Esophagus squamous epithelium (tissue), 5 donors: ENCODE results near the gene TXNRD1. TPM values are rescaled to one million over a fixed set of nuclear protein-coding genes. Genes with fewer than 3 reads are reported as not detected.

Experiments used
- DNase-seq: peaks from one replicate; lab custom pipeline; 2025; lab: John Stamatoyannopoulos, UW
- H3K27ac ChIP-seq, 4 donors: fragments of 200-600 bp; sonication (generic); one replicate each; pipeline ENCODE4 v1.5.1; 2016 to 2019; ENCODE audit warnings: mild to moderate bottlenecking in 1 of 4
- H3K27me3 ChIP-seq, 4 donors: fragments of 200-600 bp; sonication (generic); 1 replicate in 3 of 4; 2 replicates in 1 of 4; pipeline versions ENCODE4 v1.5.1 to v1.6.0; 2017 to 2021; ENCODE audit warnings: antibody characterized with exemption in 1 of 4
- H3K36me3 ChIP-seq, 3 donors: fragments of 200-600 bp; sonication (generic); one replicate each; pipeline ENCODE4 v1.5.1; 2016 to 2019
- H3K4me1 ChIP-seq, 3 donors: fragments of 200-600 bp; sonication (generic); one replicate each; pipeline ENCODE4 v1.5.1; 2017 to 2019
- H3K4me3 ChIP-seq, 4 donors: fragments of 200-600 bp; sonication (generic); 1 replicate in 3 of 4; 2 replicates in 1 of 4; pipeline ENCODE4 v1.5.1; 2016 to 2019; ENCODE audit warnings: mild to moderate bottlenecking in 2 of 4, moderate library complexity in 1 of 4
- H3K9me3 ChIP-seq, 3 donors: fragments of 200-600 bp; sonication (generic); one replicate each; pipeline ENCODE4 v1.5.1; 2016 to 2019
- POLR2A ChIP-seq, 4 donors: fragments of 450-650 bp; IDR thresholded peaks; one replicate each; pipeline ENCODE4 v1.6.1; 2017; ENCODE audit warnings: antibody characterized with exemption in 4 of 4, mild to moderate bottlenecking in 4 of 4, moderate library complexity in 3 of 4
- WGBS, 2 donors: methylation state at CpG; one replicate each; pipeline ENCODE4 v1.1.5; 2018; 5-methylcytosine and 5-hydroxymethylcytosine counted together
- intact Hi-C: fragments of 100-400 bp; cut with DNase I; formaldehyde crosslinking; loops from one replicate; pipeline ENCODE4 v1.15.0; 2022
- total RNA-seq, 4 donors: library from RNA; depleted of rRNA; stranded (reverse); fragments of >200 nt; gene quantifications; one replicate each; pipeline ENCODE4 v1.1.0, GENCODE V29; 2016
- TF ChIP-seq, protein P1 (sequence below), 6 experiments: fragments of 450-650 bp in 4 of 6; fragments of 200-600 bp in 2 of 6; sonication (generic) in 2 of 6; IDR thresholded peaks; one replicate each; pipeline ENCODE4 v1.5.1; 2016 to 2019; ENCODE audit warnings: antibody characterized with exemption in 6 of 6, mild to moderate bottlenecking in 4 of 6, moderate library complexity in 4 of 6
- donor health status: DM: yes; HTN: yes; CAD: no.

TXNRD1 gene
- total RNA-seq, 4 donors from 2014 or later = 40.6 to 125 (median 82.0) TPM

DNA sequence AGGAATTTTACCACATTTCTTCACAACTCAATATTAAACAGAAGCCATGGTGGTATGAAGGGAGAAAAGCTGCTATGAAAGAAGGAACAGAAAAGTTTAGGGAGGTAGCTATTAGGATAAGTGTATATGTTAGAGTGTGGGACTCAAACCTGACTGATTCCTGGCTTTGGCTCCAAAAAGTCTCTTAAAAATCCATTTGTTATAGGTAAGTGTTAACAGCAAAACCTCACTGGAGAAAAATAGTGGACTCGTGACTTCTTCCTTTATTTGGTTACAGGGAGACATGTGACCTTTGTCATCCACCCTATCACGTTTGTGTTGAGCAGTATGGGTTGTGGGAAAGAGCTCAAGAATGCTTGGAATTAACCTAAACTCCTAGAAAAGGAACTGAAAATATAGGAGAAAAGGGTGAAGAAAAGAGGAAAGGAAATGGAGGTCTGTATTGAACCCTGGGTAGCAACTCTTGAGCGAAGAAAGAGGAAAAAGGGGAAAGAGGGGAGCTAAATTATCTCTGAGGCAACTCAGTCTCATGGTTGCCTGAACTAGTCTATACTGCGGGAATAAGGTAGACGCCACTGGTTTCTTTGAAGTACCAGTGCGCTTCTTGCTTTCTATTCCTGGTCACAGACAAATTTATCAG, 84.4 kb downstream of the TXNRD1 start:
- no peak overlapping the region for H3K27ac ChIP-seq
- peaks cover 12 to 89% (median 40%) of the 10 kb centered on the region in 3 donors for H3K4me1 ChIP-seq
- DNase-seq = no peak
- 71 to 76% methylated on average over 6 of the region's 6 CpGs for WGBS, 2 donors
- TF ChIP-seq POLR2A (IDR thresholded peaks at IDR 0.05) = no peak
- TF ChIP-seq, protein P1, sequence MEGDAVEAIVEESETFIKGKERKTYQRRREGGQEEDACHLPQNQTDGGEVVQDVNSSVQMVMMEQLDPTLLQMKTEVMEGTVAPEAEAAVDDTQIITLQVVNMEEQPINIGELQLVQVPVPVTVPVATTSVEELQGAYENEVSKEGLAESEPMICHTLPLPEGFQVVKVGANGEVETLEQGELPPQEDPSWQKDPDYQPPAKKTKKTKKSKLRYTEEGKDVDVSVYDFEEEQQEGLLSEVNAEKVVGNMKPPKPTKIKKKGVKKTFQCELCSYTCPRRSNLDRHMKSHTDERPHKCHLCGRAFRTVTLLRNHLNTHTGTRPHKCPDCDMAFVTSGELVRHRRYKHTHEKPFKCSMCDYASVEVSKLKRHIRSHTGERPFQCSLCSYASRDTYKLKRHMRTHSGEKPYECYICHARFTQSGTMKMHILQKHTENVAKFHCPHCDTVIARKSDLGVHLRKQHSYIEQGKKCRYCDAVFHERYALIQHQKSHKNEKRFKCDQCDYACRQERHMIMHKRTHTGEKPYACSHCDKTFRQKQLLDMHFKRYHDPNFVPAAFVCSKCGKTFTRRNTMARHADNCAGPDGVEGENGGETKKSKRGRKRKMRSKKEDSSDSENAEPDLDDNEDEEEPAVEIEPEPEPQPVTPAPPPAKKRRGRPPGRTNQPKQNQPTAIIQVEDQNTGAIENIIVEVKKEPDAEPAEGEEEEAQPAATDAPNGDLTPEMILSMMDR (IDR thresholded peaks at IDR 0.05) = no peak
- peaks cover 0 to 61% (median 0%) of the 10 kb centered on the region in 3 donors for H3K36me3 ChIP-seq
- no peaks in the 10 kb centered on the region for H3K27me3 ChIP-seq
- no peaks in the 10 kb centered on the region for H3K9me3 ChIP-seq
- intact Hi-C loops = no loop called here
- no peak overlapping the region for H3K4me3 ChIP-seq

DNA sequence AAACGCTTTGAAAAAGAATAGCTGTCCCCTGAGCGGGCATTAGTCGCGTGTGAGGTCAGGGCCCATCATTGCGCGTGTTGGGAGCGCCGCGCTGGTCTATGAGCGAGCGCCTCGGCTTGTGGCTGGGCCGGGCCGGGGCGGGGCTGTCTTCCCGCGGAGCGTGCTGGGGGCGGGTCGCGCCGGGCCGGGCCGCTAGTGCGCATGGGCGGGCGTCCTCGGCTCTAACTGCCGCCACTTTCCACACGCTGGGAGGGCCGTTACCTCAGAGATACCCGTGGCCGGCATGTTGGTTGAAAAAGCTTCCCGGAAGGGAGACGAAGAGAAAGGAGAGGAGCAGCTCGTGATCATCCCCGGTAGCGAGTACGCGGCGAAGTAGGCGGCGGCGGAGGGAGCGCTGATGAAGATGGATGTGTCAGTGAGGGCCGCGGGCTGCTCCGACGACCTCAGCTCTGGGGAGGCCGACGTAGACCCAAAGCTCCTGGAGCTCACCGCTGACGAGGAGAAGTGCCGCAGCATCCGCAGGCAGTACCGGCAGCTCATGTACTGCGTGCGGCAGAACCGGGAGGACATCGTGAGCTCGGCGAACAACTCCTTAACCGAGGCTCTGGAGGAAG, 88.1 kb downstream of the TXNRD1 start, which contains the start of gene EID3:
TSS of gene EID3 (plus strand) at position 202 of the 614 bp plus-strand sequence. CDS start at position 398, 196 bp downstream.
- intact Hi-C loops = no loop called here
- peak; percentile 20 for DNase-seq
- H3K9me3 ChIP-seq = no peaks in the 10 kb centered on the region
- H3K27ac ChIP-seq = peak within 1 kb of the TSS; percentile 30 to 82 (median 70)
- H3K4me3 ChIP-seq = peak within 1 kb of the TSS; percentile 23 to 63 (median 46)
- peaks cover 0 to 27% (median 0%) of the 10 kb centered on the region in 3 donors for H3K36me3 ChIP-seq
- peak in 1 of 4 donors; percentile 40 for TF ChIP-seq POLR2A (IDR thresholded peaks at IDR 0.05)
- TF ChIP-seq, protein P1 (IDR thresholded peaks at IDR 0.05) = no peak
- 15 to 39% methylated on average over 21 to 46 of the region's 63 CpGs for WGBS, 2 donors
- peaks cover 6 to 87% (median 15%) of the 10 kb centered on the region in 3 donors for H3K4me1 ChIP-seq
- H3K27me3 ChIP-seq = no peaks in the 10 kb centered on the region

DNA sequence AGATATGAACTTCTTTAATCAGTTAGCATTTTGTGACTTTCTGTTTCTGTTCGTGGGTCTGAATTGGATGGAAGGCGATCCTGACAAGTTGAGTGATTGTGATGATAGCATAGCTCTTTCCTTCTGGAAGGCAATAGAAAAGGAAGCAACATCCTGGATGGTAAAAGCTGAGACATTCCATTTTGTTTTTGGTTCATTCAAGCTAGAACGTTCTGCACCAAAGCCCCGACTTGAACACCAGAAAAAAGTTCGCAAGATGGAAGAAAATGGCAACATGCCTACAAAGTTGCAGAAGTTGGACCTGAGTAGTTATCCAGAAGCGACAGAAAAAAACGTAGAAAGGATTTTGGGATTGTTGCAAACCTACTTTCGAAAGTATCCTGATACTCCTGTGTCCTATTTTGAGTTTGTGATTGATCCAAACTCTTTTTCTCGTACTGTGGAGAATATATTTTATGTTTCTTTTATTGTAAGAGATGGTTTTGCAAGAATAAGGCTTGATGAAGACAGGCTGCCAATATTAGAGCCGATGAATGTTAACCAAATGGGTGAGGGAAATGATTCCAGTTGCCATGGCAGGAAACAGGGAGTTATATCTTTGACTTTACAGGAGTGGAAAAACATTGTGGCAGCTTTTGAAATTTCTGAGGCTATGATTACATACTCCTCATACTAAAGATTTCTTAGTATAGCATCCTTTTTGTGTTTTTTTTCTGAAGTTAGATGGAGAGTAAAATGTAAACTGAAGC, 88.9 kb downstream of the TXNRD1 start:
- DNase-seq = no peak
- Histone ChIP-seq H3K27ac (peak overlapping the region in 3 of 4 donors; percentile 69 to 82 (median 71)), H3K4me3 (peak overlapping the region in 3 of 4 donors; percentile 45 to 63 (median 47)), H3K27me3 (no peaks in the 10 kb centered on the region), H3K36me3 (peaks cover 0 to 20% (median 0%) of the 10 kb centered on the region in 3 donors), H3K9me3 (no peaks in the 10 kb centered on the region), H3K4me1 (peaks cover 6 to 85% (median 13%) of the 10 kb centered on the region in 3 donors)
- no peak for TF ChIP-seq POLR2A (IDR thresholded peaks at IDR 0.05)
- TF ChIP-seq, protein P1 (IDR thresholded peaks at IDR 0.05) = no peak
- 68 to 82% methylated on average over 10 of the region's 10 CpGs for WGBS, 2 donors
- intact Hi-C loops = no loop called here

DNA sequence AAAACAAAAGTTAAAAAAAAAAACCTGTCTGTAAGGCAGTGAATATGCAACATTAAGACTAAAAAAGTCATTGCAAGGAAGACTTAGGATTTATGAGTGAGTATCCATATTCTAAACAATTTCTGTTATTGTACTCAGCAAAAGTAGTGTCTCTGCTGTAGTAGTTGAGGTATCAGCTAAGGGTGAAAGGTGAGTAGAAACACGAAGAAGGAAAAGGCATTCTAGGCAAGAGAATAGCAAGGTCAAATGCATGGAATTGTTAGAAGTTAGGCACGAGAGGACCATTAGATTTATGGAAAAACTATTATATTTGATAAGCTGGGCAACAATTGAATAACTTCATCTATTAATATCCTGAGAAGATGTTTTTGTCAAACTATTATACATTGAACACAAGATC, 89.8 kb downstream of the TXNRD1 start:
- intact Hi-C loops = no loop called here
- no peaks in the 10 kb centered on the region for H3K27me3 ChIP-seq
- no peak for DNase-seq
- H3K36me3 ChIP-seq = peaks cover 0 to 19% (median 0%) of the 10 kb centered on the region in 3 donors
- WGBS, 2 donors = 77 to 93% methylated on average over 2 of the region's 2 CpGs
- TF ChIP-seq, protein P1 (IDR thresholded peaks at IDR 0.05) = no peak
- no peak for TF ChIP-seq POLR2A (IDR thresholded peaks at IDR 0.05)
- H3K27ac ChIP-seq = no peak overlapping the region
- H3K4me3 ChIP-seq = no peak overlapping the region
- H3K4me1 ChIP-seq = peaks cover 6 to 76% (median 9%) of the 10 kb centered on the region in 3 donors
- H3K9me3 ChIP-seq = no peaks in the 10 kb centered on the region
